Activated T-cell treated with anti-CD3 and anti-CD28 coated beads for 24 hours (primary cell): Measurements from ENCODE around the gene CAMTA1.

Experiments used
- DNase-seq: peaks from one replicate; pipeline ENCODE4 v3.0.0-alpha.2; 2020; ENCODE audit warnings: low read depth

CAMTA1 gene

GRCh38 chr1:7743346-7743745, 958.1 kb downstream of the CAMTA1 start:
- DNase-seq, result no peak

- no peak for DNase-seq
Measured at GRCh38 chr1:7744882-7745281, 959.6 kb downstream of the CAMTA1 start.

GRCh38 chr1:7745783-7746182, 960.5 kb downstream of the CAMTA1 start:
- no peak for DNase-seq

- DNase-seq, result no peak
Measured at GRCh38 chr1:7747605-7748004, 962.4 kb downstream of the CAMTA1 start.

- DNase-seq, result no peak
Measured at GRCh38 chr1:7749126-7749525, 963.9 kb downstream of the CAMTA1 start.

- DNase-seq, result no peak
Measured at GRCh38 chr1:7751174-7751573, 965.9 kb downstream of the CAMTA1 start.

- peak; percentile 33 for DNase-seq
Measured at GRCh38 chr1:7752512-7753417, 967.5 kb downstream of the CAMTA1 start.

- DNase-seq, result no peak
Measured at GRCh38 chr1:7753641-7754040, 968.4 kb downstream of the CAMTA1 start.

- DNase-seq, result no peak
Measured at GRCh38 chr1:7754234-7754633, 969.0 kb downstream of the CAMTA1 start.

- no peak for DNase-seq
Measured at GRCh38 chr1:7755448-7755847, 970.2 kb downstream of the CAMTA1 start.

GRCh38 chr1:7760245-7760644, 975.0 kb downstream of the CAMTA1 start:
- no peak for DNase-seq

- no peak for DNase-seq
Measured at GRCh38 chr1:7761103-7761502, 975.8 kb downstream of the CAMTA1 start.

GRCh38 chr1:7767176-7767575, 981.9 kb downstream of the CAMTA1 start:
- DNase-seq, result no peak

GRCh38 chr1:7768583-7768982, 983.3 kb downstream of the CAMTA1 start:
- DNase-seq, result no peak

- DNase-seq, result no peak
Measured at GRCh38 chr1:7769673-7770412, 984.6 kb downstream of the CAMTA1 start.

GRCh38 chr1:7770669-7770996, 985.4 kb downstream of the CAMTA1 start:
- DNase-seq, result no peak

- peak; percentile 86 for DNase-seq
Measured at GRCh38 chr1:7770997-7771822, 986.0 kb downstream of the CAMTA1 start, which contains the start of gene VAMP3. Gene VAMP3 (plus strand): TSS chr1:7771296. CDS start chr1:7771384, 88 bp downstream.

GRCh38 chr1:7771823-7772299, 986.6 kb downstream of the CAMTA1 start:
- DNase-seq, result no peak

GRCh38 chr1:7777591-7777990, 992.3 kb downstream of the CAMTA1 start:
- DNase-seq, result no peak

- no peak for DNase-seq
Measured at GRCh38 chr1:7778133-7778628, 992.9 kb downstream of the CAMTA1 start.

- DNase-seq, result no peak
Measured at GRCh38 chr1:7780976-7781375, 995.7 kb downstream of the CAMTA1 start.

GRCh38 chr1:7781501-7781900, 996.2 kb downstream of the CAMTA1 start:
- DNase-seq, result no peak
